HEK293T (cell line): ENCODE measurements around the gene CANT1.

Source experiments
- CTCF ChIA-PET: fragments of 350-600 bp; formaldehyde crosslinking; extraction: SDS; loops from one replicate; lab custom pipeline; 2021; ENCODE audit warnings: antibody characterized with exemption, inconsistent platforms; lab: Yijun Ruan, JAX
- POLR2A ChIA-PET: fragments of 350-600 bp; formaldehyde crosslinking; extraction: SDS; loops from one replicate; lab custom pipeline; 2020; ENCODE audit warnings: antibody characterized with exemption, inconsistent platforms; lab: Yijun Ruan, JAX
- DNase-seq: peaks from one replicate; pipeline ENCODE4 v3.0.0; 2012; ENCODE audit warnings: mixed read lengths; ENCODE audit errors: extremely low spot score
- ARNT ChIP-seq: fragments of 450-650 bp; IDR thresholded peaks from 2 replicates; pipeline ENCODE4 v1.6.1; 2017; ENCODE audit warnings: mild to moderate bottlenecking
- BHLHE40 ChIP-seq: fragments of 450-650 bp; IDR thresholded peaks from 2 replicates; pipeline ENCODE4 v1.6.1; 2016; ENCODE audit warnings: mild to moderate bottlenecking, moderate library complexity, borderline replicate concordance
- CTBP1 ChIP-seq: fragments of 450-650 bp; IDR thresholded peaks from 2 replicates; pipeline ENCODE4 v1.6.1; 2016; ENCODE audit warnings: borderline replicate concordance
- ELF4 ChIP-seq: fragments of 450-650 bp; IDR thresholded peaks from 2 replicates; pipeline ENCODE4 v1.6.1; 2017; ENCODE audit warnings: antibody characterized with exemption
- FOXA1 ChIP-seq: fragments of 450-650 bp; IDR thresholded peaks from 2 replicates; pipeline ENCODE4 v1.6.1; 2016; ENCODE audit warnings: mild to moderate bottlenecking
- FOXK2 ChIP-seq: fragments of 450-650 bp; IDR thresholded peaks from 2 replicates; pipeline ENCODE4 v1.6.1; 2016; ENCODE audit warnings: mild to moderate bottlenecking
- FOXM1 ChIP-seq: fragments of 450-650 bp; IDR thresholded peaks from 2 replicates; pipeline ENCODE4 v1.6.1; 2017; ENCODE audit warnings: mild to moderate bottlenecking, borderline replicate concordance
- HDGF ChIP-seq: fragments of 450-650 bp; IDR thresholded peaks from 2 replicates; pipeline ENCODE4 v1.6.1; 2017; ENCODE audit warnings: antibody characterized with exemption, borderline replicate concordance
- L3MBTL2 ChIP-seq: fragments of 450-650 bp; conservative IDR thresholded peaks from 2 replicates; pipeline ENCODE4 v1.6.1; 2016; ENCODE audit warnings: mild to moderate bottlenecking
- LEF1 ChIP-seq: fragments of 450-650 bp; IDR thresholded peaks from 2 replicates; pipeline ENCODE4 v1.6.1; 2017; ENCODE audit warnings: mild to moderate bottlenecking, borderline replicate concordance
- NFRKB ChIP-seq: fragments of 450-650 bp; IDR thresholded peaks from 2 replicates; pipeline ENCODE4 v1.6.1; 2016; ENCODE audit warnings: mild to moderate bottlenecking, moderate library complexity
- SP1 ChIP-seq: fragments of 450-650 bp; IDR thresholded peaks from 2 replicates; pipeline ENCODE4 v1.6.1; 2017
- SUZ12 ChIP-seq: fragments of 450-650 bp; IDR thresholded peaks from 2 replicates; pipeline ENCODE4 v1.6.1; 2016; ENCODE audit warnings: mild to moderate bottlenecking
- TARDBP ChIP-seq: fragments of 450-650 bp; IDR thresholded peaks from 2 replicates; pipeline ENCODE4 v1.6.1; 2016
- ZNF384 ChIP-seq: fragments of 450-650 bp; IDR thresholded peaks from 2 replicates; pipeline ENCODE4 v1.6.1; 2016
- TF ChIP-seq, protein P1 (sequence below): fragments of 450-650 bp; IDR thresholded peaks from 2 replicates; pipeline ENCODE4 v1.6.1; 2016

The CANT1 gene

DNA sequence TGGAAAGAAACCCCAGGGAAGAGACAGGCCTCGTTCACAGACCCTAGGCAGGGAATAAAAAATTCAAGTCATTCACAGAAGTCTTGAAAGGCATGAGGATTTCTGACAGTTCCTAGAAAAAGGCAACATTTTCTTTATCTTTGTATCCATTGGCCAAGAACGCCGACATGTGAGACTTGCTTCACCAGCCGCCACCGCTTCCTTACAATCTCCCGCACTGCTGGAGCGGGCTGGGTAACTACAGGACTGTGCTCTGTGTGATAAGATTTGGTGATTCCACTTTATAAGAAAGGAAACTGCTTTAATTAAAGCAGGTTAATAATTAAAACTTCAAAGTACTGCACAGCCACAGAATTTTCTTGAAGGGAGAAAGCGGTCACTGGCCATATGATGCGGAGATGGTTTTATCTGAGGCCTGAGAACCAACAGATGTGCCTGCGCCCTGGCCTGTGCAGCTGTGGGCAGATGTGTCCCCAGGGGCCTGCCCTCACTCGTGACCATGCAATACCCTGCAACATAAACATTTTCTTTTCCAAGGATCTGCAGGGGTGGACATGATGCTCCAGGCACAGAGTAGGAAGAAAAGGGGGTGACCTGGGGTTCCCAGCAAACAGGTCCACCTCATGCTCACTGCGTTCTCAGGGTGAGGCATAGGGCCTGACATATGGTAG, 16.9 kb downstream of the CANT1 start:
- CTCF ChIA-PET = no interaction called here
- DNase-seq = no peak
- POLR2A ChIA-PET = no interaction called here
- TF ChIP-seq ZNF384 = no peak
- TF ChIP-seq FOXA1 = no peak
- TF ChIP-seq SP1 = no peak

DNA sequence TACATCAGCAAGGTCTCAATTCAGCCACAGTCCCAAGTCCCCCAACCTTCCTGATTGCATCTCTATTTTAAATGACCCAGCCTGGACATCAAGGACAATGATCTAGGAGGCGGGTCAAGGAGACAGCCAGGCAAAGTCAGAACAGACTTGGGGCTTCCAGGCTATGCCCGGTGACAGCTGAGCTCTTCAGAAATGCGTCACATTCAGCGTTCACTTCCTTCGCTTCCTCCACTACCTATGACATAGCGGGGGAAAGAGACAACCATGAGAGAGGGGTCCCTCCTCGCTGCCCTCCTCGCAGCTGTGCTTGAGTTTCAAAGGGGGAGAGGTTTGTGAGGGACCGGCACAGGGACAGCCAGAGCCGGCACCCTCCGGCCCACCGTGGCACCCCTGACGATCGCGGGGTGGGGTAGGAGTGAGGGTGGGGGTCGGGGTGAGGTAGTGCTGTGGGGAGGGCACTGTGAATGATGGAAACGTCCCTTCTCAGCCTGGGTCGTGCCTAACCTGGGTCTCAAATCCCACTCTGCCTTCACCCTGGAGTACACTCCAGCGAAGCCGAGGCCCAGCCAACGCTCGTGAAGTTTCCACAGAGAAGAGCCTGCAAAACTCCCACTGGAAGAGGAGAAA, 17.5 kb downstream of the CANT1 start:
- DNase-seq = no peak
- no peak for TF ChIP-seq SP1
- ChIA-PET POLR2A (no interaction called here), CTCF (interaction anchor here (1.0 kb wide), 1 partner anchor 52 kb away, joined by 4 read pairs; no protein-coding TSS in a partner anchor)

DNA sequence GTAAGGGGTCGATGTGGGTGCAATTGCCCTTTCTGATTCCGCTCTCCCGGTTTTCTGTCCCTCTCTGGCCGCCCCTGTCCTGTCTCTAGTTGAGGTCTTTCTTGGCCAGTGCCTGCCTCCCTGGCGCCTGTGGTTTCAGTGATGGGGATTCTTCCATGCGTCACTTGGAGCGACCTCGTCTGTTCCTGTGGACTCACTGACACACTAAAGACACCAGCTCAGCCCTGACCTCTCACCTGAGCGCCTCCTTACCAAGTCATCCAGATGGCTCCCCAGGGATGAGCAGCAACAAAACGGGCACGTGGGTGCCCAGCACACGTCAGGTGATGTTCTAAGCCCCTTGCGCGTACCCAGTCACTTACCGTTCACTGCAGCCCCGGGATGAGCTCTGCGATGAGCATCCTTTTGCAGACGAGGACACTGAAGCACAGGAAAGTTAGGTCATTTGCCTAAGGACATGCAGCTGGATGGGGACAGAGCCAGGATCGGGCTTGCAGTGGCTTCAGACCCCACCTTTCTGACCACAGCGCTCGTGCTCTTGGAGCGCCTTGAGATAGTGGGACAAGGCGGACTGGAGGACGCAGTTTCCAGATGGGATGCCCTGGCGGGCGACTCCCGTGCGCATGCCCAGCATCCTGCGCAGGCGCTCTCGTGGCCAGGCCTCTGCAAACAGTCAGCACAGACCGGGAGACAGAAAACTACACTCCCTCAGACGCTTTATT, 18.4 kb downstream of the CANT1 start:
- ChIA-PET CTCF (interaction anchor here (1.0 kb wide), 1 partner anchor 53 kb away, joined by 4 read pairs; no protein-coding TSS in a partner anchor), POLR2A (interaction anchor here (1.3 kb wide), 1 partner anchor 12 kb away, joined by 3 read pairs; no protein-coding TSS in a partner anchor)
- TF ChIP-seq TARDBP = no peak
- TF ChIP-seq FOXM1 = no peak
- no peak for TF ChIP-seq SP1
- no peak for TF ChIP-seq BHLHE40
- TF ChIP-seq ARNT = no peak
- TF ChIP-seq ZNF384 = no peak
- no peak for TF ChIP-seq ELF4
- DNase-seq = no peak

- DNase-seq = no peak
- CTCF ChIA-PET = no interaction called here
- TF ChIP-seq SP1 (no peak), L3MBTL2 (no peak), ARNT (no peak), LEF1 (no peak), FOXA1 (no peak), FOXM1 (no peak), HDGF (no peak)
- TF ChIP-seq, protein P1, sequence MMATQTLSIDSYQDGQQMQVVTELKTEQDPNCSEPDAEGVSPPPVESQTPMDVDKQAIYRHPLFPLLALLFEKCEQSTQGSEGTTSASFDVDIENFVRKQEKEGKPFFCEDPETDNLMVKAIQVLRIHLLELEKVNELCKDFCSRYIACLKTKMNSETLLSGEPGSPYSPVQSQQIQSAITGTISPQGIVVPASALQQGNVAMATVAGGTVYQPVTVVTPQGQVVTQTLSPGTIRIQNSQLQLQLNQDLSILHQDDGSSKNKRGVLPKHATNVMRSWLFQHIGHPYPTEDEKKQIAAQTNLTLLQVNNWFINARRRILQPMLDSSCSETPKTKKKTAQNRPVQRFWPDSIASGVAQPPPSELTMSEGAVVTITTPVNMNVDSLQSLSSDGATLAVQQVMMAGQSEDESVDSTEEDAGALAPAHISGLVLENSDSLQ = no peak
- POLR2A ChIA-PET = interaction anchor here (1.3 kb wide), 1 partner anchor 12 kb away, joined by 3 read pairs; no protein-coding TSS in a partner anchor
These were observed 19.1 kb downstream of the CANT1 start for GRCh38 chr17:78990349-78991016.

GRCh38 chr17:78988152-78988551, 21.4 kb downstream of the CANT1 start:
- no peak for DNase-seq
- TF ChIP-seq, protein P1 = no peak
- TF ChIP-seq TARDBP = no peak
- no peak for TF ChIP-seq ARNT
- TF ChIP-seq CTBP1 = no peak
- TF ChIP-seq LEF1 = no peak
- no peak for TF ChIP-seq ELF4
- TF ChIP-seq FOXA1 = no peak
- no peak for TF ChIP-seq SP1
- TF ChIP-seq FOXK2 = no peak
- ChIA-PET CTCF (interaction anchor here (0.7 kb wide), 1 partner anchor 85 kb away, joined by 3 read pairs; no protein-coding TSS in a partner anchor), POLR2A (interaction anchor here (1.2 kb wide), 1 partner anchor 8 kb away, joined by 3 read pairs; the partner anchor contains the start of gene LGALS3BP)

- ChIA-PET POLR2A (interaction anchor here (0.6 to 1.6 kb wide), 4 partner anchors 9 to 1875 kb away, joined by 3 to 4 read pairs (median 3); partner anchors contain the start of gene CANT1), CTCF (interaction anchor here (0.7 to 1.0 kb wide), 2 partner anchors 8 to 62 kb away, joined by 3 read pairs; no protein-coding TSS in a partner anchor)
- DNase-seq = no peak
- TF ChIP-seq SUZ12 = no peak
- no peak for TF ChIP-seq ARNT
- TF ChIP-seq TARDBP = no peak
- TF ChIP-seq BHLHE40 = no peak
- TF ChIP-seq FOXA1 = no peak
- TF ChIP-seq ZNF384 = no peak
- no peak for TF ChIP-seq LEF1
- TF ChIP-seq CTBP1 = no peak
- TF ChIP-seq, protein P1 = no peak
- TF ChIP-seq NFRKB = no peak
- no peak for TF ChIP-seq L3MBTL2
- TF ChIP-seq FOXM1 = no peak
- no peak for TF ChIP-seq ELF4
- no peak for TF ChIP-seq SP1
- no peak for TF ChIP-seq FOXK2
- TF ChIP-seq HDGF = no peak
These were observed 22.8 kb downstream of the CANT1 start for GRCh38 chr17:78986649-78987328.
